GM12878 (cell line): ENCODE measurements around the gene LGI4. TPM values are rescaled to one million over a fixed set of nuclear protein-coding genes. Genes with fewer than 3 reads are reported as not detected.

Source experiments
- ATAC-seq: fragments of 200-7000 bp; cut with Tn5 transposase; 3 replicates; pipeline ENCODE4 v1.9.1; 2020; ENCODE audit warnings: mild to moderate bottlenecking, moderate library complexity
- BruUV-seq: library from RNA; stranded (reverse); fragments of 400-500 nt; replicated peaks from 2 replicates; lab custom pipeline; 2021; lab: Mats Ljungman, UMichigan
- CTCF ChIA-PET: fragments of 300-600 bp; sonication (Branson Sonifier 250); formaldehyde crosslinking; extraction: SDS; loops from one replicate; lab custom pipeline; 2021; ENCODE audit warnings: inconsistent platforms; lab: Yijun Ruan, JAX
- POLR2A ChIA-PET: fragments of 350-600 bp; formaldehyde crosslinking; extraction: SDS; loops from one replicate; lab custom pipeline; 2021; ENCODE audit warnings: inconsistent platforms; lab: Charles Lee
- RAD21 ChIA-PET: fragments of 300-600 bp; sonication (Branson Sonifier 250); formaldehyde crosslinking; loops from one replicate; lab custom pipeline; 2023; ENCODE audit warnings: antibody characterized with exemption; ENCODE audit not compliant: unreplicated experiment; lab: Charles Lee
- SMC1A ChIA-PET: fragments of 300-600 bp; sonication (Branson Sonifier 250); formaldehyde crosslinking; loops from one replicate; lab custom pipeline; 2023; ENCODE audit not compliant: unreplicated experiment, uncharacterized antibody; lab: Charles Lee
- DNase-seq: peaks from one replicate; pipeline ENCODE4 v3.0.0-alpha.2; 2011; ENCODE audit warnings: low read depth, low spot score
- FAIRE-seq: peaks from 3 replicates; lab custom pipeline; 2011; peaks lifted over from hg19 to GRCh38; lab: Jason Lieb, UNC
- H2AFZ ChIP-seq: 2 replicates; pipeline ENCODE4 v1.6.0; 2011; ENCODE audit warnings: low read depth, low read length, control low read depth; ENCODE audit not compliant: control insufficient read depth
- H3K27ac ChIP-seq: 2 replicates; pipeline ENCODE4 v1.5.1; 2011; ENCODE audit warnings: control low read depth; ENCODE audit not compliant: control insufficient read depth, insufficient read depth
- H3K27me3 ChIP-seq, 2 experiments: replicated peaks in 1 of 2; 2 replicates each; pipeline versions ENCODE4 v1.6.0 to v1.6.1; 2011; ENCODE audit warnings: low read length in 1 of 2; ENCODE audit not compliant: control insufficient read depth in 2 of 2, insufficient read depth in 2 of 2
- H3K36me3 ChIP-seq, 2 experiments: 2 replicates each; pipeline ENCODE4 v1.5.1; 2011; ENCODE audit warnings: low read length in 1 of 2; ENCODE audit not compliant: control insufficient read depth in 2 of 2, insufficient read depth in 2 of 2
- H3K4me1 ChIP-seq: 2 replicates; pipeline ENCODE4 v1.6.1; 2011; ENCODE audit warnings: mild to moderate bottlenecking, low read length, moderate library complexity, mixed read lengths; ENCODE audit not compliant: control insufficient read depth, insufficient read depth
- H3K4me2 ChIP-seq: 2 replicates; pipeline ENCODE4 v1.6.0; 2011; ENCODE audit warnings: control low read depth; ENCODE audit not compliant: control insufficient read depth, insufficient read depth
- H3K4me3 ChIP-seq: fragments of 200-600 bp; sonication (generic); 2 replicates; pipeline ENCODE4 v1.5.1; 2016
- H3K79me2 ChIP-seq: 2 replicates; pipeline ENCODE4 v1.6.0; 2011; ENCODE audit warnings: low read length; ENCODE audit not compliant: control insufficient read depth, insufficient read depth
- H3K9ac ChIP-seq: 2 replicates; pipeline ENCODE4 v1.8.0; 2011; ENCODE audit warnings: low read length, control low read depth, mixed read lengths; ENCODE audit not compliant: control insufficient read depth, insufficient read depth
- H3K9me3 ChIP-seq: replicated peaks from 3 replicates; pipeline ENCODE4 v1.5.1; 2011; ENCODE audit warnings: mild to moderate bottlenecking, low read length; ENCODE audit not compliant: control insufficient read depth, insufficient read depth
- H4K20me1 ChIP-seq: 2 replicates; pipeline ENCODE4 v1.6.0; 2011; ENCODE audit not compliant: control insufficient read depth, insufficient read depth
- ASH2L ChIP-seq: fragments of 300-600, 200-600 bp; sonication (generic); IDR thresholded peaks from 2 replicates; pipeline ENCODE4 v1.6.1; 2017; ENCODE audit warnings: low read depth, mild to moderate bottlenecking, borderline replicate concordance
- CBX3 ChIP-seq: fragments of 200-600 bp; sonication (generic); IDR thresholded peaks from 2 replicates; pipeline ENCODE4 v1.6.1; 2016; ENCODE audit warnings: low read depth, borderline replicate concordance
- CEBPB ChIP-seq, 2 experiments: fragments of 150-350 bp in 1 of 2; IDR thresholded peaks; 2 replicates each; pipeline ENCODE4 v1.6.1; 2012 to 2014; ENCODE audit warnings: low read depth in 2 of 2, low read length in 2 of 2, borderline replicate concordance in 1 of 2, inconsistent platforms in 1 of 2
- EED ChIP-seq: sonication (generic); IDR thresholded peaks from 2 replicates; pipeline ENCODE4 v1.6.1; 2016; ENCODE audit warnings: antibody characterized with exemption, low read depth
- FOXK2 ChIP-seq: fragments of 450-650 bp; IDR thresholded peaks from 2 replicates; pipeline ENCODE4 v1.6.1; 2017; ENCODE audit warnings: mild to moderate bottlenecking, moderate library complexity
- HDGF ChIP-seq: fragments of 450-650 bp; IDR thresholded peaks from 2 replicates; pipeline ENCODE4 v1.6.1; 2016; ENCODE audit warnings: antibody characterized with exemption
- IRF4 ChIP-seq: IDR thresholded peaks from 2 replicates; pipeline ENCODE4 v1.6.1; 2011; ENCODE audit warnings: low read depth, low read length
- LARP7 ChIP-seq: fragments of 450-650 bp; IDR thresholded peaks from 2 replicates; pipeline ENCODE4 v1.6.1; 2017; ENCODE audit warnings: mild to moderate bottlenecking
- MEF2B ChIP-seq: fragments of 450-650 bp; IDR thresholded peaks from 2 replicates; pipeline ENCODE4 v1.6.1; 2018; ENCODE audit warnings: mild to moderate bottlenecking, moderate library complexity; ENCODE audit not compliant: partially characterized antibody, poor library complexity, severe bottlenecking
- POU2F2 ChIP-seq: IDR thresholded peaks from 3 replicates; pipeline ENCODE4 v1.6.1; 2011; ENCODE audit warnings: low read depth, mild to moderate bottlenecking, low read length, borderline replicate concordance
- RAD21 ChIP-seq: IDR thresholded peaks from 2 replicates; pipeline ENCODE4 v1.6.1; 2011; ENCODE audit warnings: mild to moderate bottlenecking, low read depth, low read length, moderate library complexity; ENCODE audit not compliant: insufficient read depth
- RBBP5 ChIP-seq: fragments of 200-600 bp; sonication (generic); conservative IDR thresholded peaks from 2 replicates; pipeline ENCODE4 v1.6.1; 2016
- SMC3 ChIP-seq: IDR thresholded peaks from 2 replicates; pipeline ENCODE4 v1.6.1; 2011; ENCODE audit warnings: low read length, improper control_type of control experiment, borderline replicate concordance
- TCF3 ChIP-seq: IDR thresholded peaks from 2 replicates; pipeline ENCODE4 v1.6.1; 2012; ENCODE audit warnings: low read depth, mild to moderate bottlenecking, low read length, borderline replicate concordance; ENCODE audit not compliant: insufficient read depth
- ZNF217 ChIP-seq: fragments of 450-650 bp; IDR thresholded peaks from 2 replicates; pipeline ENCODE4 v1.6.1; 2017; ENCODE audit warnings: antibody characterized with exemption, mild to moderate bottlenecking
- WGBS: methylation state at CpG from one replicate; pipeline ENCODE4 v1.1.6; 2016; ENCODE audit warnings: low lambda C conversion rate; ENCODE audit not compliant: insufficient replicate concordance, insufficient coverage; ENCODE audit errors: missing lambda C conversion rate; 5-methylcytosine and 5-hydroxymethylcytosine counted together
- in situ Hi-C: fragments of 300-500 bp; cut with MboI; formaldehyde crosslinking; loops from 9 replicates; pipeline ENCODE4 v1.14.3; 2018; ENCODE audit warnings: mixed read lengths
- intact Hi-C: fragments of 100-400 bp; cut with micrococcal nuclease; formaldehyde crosslinking; loops from one replicate; pipeline ENCODE4 v1.14.2; 2022; ENCODE audit not compliant: unreplicated experiment
- polyA plus RNA-seq, 11 experiments: library from polyadenylated mRNA; depleted of rRNA in 4 of 11; unstranded in 6 of 11; stranded (reverse) in 5 of 11; fragments of >200 nt; fragmentation: Nextera tagmentation in 4 of 11; fragmentation: Illumina TruSeq in 1 of 11; extraction: Ambion mirVana in 4 of 11; extraction: Trizol in 1 of 11; gene quantifications; 1 replicate in 1 of 11; 2 replicates in 10 of 11; pipeline versions ENCODE4 v1.2.1 to v1.2.3, GENCODE V29; 2011 to 2016; ENCODE audit warnings: inconsistent platforms in 2 of 11, missing spikeins in 2 of 11, low read depth in 1 of 11
- total RNA-seq, 4 experiments: library from RNA; depleted of rRNA in 3 of 4; stranded (reverse); fragments of >200 nt in 3 of 4; fragmentation: Illumina TruSeq in 1 of 4; extraction: Trizol in 1 of 4; gene quantifications; 2 replicates each; pipeline versions ENCODE4 v1.2.1 to v1.2.3, GENCODE V29; 2013 to 2021
- TF ChIP-seq, protein P1 (sequence below): IDR thresholded peaks from 2 replicates; pipeline ENCODE4 v1.6.1; 2011; ENCODE audit warnings: borderline replicate concordance, low read depth, mild to moderate bottlenecking, moderate library complexity, mixed read lengths, low read length; ENCODE audit not compliant: insufficient read depth; ENCODE audit errors: extremely low read length
- TF ChIP-seq, protein P2 (sequence below): fragments of 450-650 bp; IDR thresholded peaks from 2 replicates; pipeline ENCODE4 v1.6.1; 2017; ENCODE audit warnings: antibody characterized with exemption, mild to moderate bottlenecking, moderate library complexity
- TF ChIP-seq, protein P3 (sequence below): IDR thresholded peaks from 2 replicates; pipeline ENCODE4 v1.6.1; 2011; ENCODE audit warnings: borderline replicate concordance, low read depth, mild to moderate bottlenecking, moderate library complexity, low read length; ENCODE audit not compliant: insufficient read depth, poor library complexity, severe bottlenecking

LGI4 gene
- total and polyA plus RNA-seq, 10 of the 15 experiments (the other 5 are each of a cell fraction or from before 2014, with no cell fraction given): 0.11 TPM; not detected in 9

DNA sequence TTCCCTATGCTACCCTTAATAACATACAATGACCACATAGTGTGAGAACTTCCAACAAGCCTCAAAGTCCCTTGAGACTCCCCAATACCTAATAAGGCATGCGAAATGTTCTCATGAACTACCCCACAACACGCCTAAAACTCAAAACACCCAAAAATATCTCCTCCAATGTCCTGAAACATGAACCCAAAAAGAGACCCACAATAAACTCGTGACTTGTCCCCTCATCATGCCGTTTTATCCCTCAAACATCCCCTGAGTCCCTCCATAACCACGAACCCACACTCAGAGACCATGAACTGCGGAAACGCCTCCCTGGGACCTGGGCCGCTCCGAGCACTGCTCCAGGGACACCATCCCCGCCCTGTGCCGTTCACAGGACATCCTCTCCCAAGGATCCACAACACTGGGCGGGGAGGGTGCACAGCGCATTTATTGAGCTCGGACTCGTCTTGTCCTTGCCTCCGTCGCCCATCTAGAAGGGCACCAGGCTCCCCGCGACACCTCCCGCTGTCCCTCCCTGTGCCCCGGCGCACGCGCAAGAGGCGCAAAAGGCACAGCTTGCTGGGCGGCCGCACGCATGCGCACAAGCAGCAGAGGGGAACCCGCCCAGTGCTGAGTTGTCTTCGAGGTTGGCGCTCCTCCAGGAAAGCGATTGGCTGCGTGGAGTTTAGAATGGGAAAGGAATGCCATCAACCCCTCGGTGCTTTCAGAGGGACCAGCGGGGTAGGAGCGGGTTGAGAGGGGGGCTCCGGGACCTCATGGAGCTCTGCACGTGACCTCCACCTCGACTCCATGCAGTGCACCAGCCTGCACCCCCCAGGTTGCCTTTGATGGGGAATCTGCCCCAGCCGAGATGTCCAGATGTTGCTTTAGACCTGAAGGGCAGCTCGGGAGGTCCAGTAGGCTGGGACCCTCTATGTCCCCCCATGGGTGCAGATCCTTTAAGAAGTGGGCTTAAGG lies 10.5 kb downstream of the LGI4 start:
- H3K27me3 ChIP-seq: no peaks in the 10 kb centered on the region
- FAIRE-seq: peak; percentile 93
- peak; percentile 99 for ATAC-seq
- no peaks in the 10 kb centered on the region for H3K36me3 ChIP-seq
- H2AFZ ChIP-seq: peak overlapping the region; percentile 83
- no peaks in the 10 kb centered on the region for H3K79me2 ChIP-seq
- peak overlapping the region; percentile 71 for H3K4me3 ChIP-seq
- ChIA-PET POLR2A (interaction anchor here (0.6 to 1.2 kb wide), 6 partner anchors 12 to 330 kb away, joined by 3 to 6 read pairs (median 4); no protein-coding TSS in a partner anchor), RAD21 (interaction anchor here (0.5 to 1.8 kb wide), 6 partner anchors 11 to 711 kb away, joined by 3 to 11 read pairs (median 5); no protein-coding TSS in a partner anchor), CTCF (interaction anchor here (0.7 to 2.4 kb wide), 7 partner anchors 8 to 57 kb away, joined by 3 to 25 read pairs (median 6); partner anchors contain the start of genes FXYD3 and LGI4), SMC1A (interaction anchor here (1.3 to 2.9 kb wide), 3 partner anchors 12 to 209 kb away, joined by 4 to 16 read pairs (median 7); no protein-coding TSS in a partner anchor)
- 15% methylated on average over 42 of the region's 42 CpGs for WGBS
- H3K4me1 ChIP-seq: peaks cover 18% of the 10 kb centered on the region
- TSS peak; percentile 77 for BruUV-seq
- intact Hi-C loops: no loop called here
- peak overlapping the region; percentile 72 for H3K4me2 ChIP-seq
- H3K27ac ChIP-seq: peak overlapping the region; percentile 62
- peak; percentile 76 for DNase-seq
- in situ Hi-C loops: no loop called here
- no peaks in the 10 kb centered on the region for H4K20me1 ChIP-seq
- no peaks in the 10 kb centered on the region for H3K9me3 ChIP-seq
- peak overlapping the region; percentile 62 for H3K9ac ChIP-seq
- TF ChIP-seq LARP7 (peak; percentile 64; the same call in 1 of the 2 replicates), ASH2L (no peak), MEF2B (peak; percentile 97), EED (no peak), ZNF217 (no peak), IRF4 (no peak), RBBP5 (no peak), RAD21 (no peak), TCF3 (no peak), POU2F2 (no peak), HDGF (no peak; the same call in 1 of the 2 replicates), FOXK2 (no peak), CBX3 (no peak), SMC3 (no peak), CEBPB (IDR thresholded peaks at IDR 0.05; ENCODE audit: borderline replicate concordance in 1 of 2, low read depth in 2 of 2, low read length in 2 of 2) (no peak)
- TF ChIP-seq, protein P1, sequence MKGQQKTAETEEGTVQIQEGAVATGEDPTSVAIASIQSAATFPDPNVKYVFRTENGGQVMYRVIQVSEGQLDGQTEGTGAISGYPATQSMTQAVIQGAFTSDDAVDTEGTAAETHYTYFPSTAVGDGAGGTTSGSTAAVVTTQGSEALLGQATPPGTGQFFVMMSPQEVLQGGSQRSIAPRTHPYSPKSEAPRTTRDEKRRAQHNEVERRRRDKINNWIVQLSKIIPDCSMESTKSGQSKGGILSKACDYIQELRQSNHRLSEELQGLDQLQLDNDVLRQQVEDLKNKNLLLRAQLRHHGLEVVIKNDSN: no peak
- TF ChIP-seq, protein P2, sequence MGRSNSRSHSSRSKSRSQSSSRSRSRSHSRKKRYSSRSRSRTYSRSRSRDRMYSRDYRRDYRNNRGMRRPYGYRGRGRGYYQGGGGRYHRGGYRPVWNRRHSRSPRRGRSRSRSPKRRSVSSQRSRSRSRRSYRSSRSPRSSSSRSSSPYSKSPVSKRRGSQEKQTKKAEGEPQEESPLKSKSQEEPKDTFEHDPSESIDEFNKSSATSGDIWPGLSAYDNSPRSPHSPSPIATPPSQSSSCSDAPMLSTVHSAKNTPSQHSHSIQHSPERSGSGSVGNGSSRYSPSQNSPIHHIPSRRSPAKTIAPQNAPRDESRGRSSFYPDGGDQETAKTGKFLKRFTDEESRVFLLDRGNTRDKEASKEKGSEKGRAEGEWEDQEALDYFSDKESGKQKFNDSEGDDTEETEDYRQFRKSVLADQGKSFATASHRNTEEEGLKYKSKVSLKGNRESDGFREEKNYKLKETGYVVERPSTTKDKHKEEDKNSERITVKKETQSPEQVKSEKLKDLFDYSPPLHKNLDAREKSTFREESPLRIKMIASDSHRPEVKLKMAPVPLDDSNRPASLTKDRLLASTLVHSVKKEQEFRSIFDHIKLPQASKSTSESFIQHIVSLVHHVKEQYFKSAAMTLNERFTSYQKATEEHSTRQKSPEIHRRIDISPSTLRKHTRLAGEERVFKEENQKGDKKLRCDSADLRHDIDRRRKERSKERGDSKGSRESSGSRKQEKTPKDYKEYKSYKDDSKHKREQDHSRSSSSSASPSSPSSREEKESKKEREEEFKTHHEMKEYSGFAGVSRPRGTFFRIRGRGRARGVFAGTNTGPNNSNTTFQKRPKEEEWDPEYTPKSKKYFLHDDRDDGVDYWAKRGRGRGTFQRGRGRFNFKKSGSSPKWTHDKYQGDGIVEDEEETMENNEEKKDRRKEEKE: no peak
- TF ChIP-seq, protein P3, sequence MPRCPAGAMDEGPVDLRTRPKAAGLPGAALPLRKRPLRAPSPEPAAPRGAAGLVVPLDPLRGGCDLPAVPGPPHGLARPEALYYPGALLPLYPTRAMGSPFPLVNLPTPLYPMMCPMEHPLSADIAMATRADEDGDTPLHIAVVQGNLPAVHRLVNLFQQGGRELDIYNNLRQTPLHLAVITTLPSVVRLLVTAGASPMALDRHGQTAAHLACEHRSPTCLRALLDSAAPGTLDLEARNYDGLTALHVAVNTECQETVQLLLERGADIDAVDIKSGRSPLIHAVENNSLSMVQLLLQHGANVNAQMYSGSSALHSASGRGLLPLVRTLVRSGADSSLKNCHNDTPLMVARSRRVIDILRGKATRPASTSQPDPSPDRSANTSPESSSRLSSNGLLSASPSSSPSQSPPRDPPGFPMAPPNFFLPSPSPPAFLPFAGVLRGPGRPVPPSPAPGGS: peak; percentile 23
